ENCODE data around the gene MMP14.
A peak's percentile ranks its signal among the peaks of the same experiment; 100 is the strongest.

MMP14 gene

DNA sequence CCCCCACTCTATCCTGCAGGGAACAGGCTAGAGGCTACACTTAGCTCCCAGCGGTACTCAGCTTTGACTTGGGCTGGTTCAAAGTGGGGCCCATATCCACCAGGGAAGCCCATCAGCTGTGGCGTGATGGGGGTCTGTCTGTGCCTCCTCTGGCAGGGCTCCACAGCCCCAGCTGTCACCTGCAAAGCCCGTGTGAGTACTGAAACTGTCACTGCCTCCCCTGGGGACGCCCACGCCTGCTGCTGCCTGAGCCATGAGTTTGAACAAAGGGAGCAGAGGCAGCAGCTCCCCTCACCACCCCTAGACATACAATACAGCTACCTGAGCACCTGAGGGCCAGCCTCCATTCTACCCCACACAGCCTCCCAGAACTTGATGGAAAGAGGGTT is 51.6 kb downstream of the MMP14 start:
- TF ChIP-seq, protein P1, sequence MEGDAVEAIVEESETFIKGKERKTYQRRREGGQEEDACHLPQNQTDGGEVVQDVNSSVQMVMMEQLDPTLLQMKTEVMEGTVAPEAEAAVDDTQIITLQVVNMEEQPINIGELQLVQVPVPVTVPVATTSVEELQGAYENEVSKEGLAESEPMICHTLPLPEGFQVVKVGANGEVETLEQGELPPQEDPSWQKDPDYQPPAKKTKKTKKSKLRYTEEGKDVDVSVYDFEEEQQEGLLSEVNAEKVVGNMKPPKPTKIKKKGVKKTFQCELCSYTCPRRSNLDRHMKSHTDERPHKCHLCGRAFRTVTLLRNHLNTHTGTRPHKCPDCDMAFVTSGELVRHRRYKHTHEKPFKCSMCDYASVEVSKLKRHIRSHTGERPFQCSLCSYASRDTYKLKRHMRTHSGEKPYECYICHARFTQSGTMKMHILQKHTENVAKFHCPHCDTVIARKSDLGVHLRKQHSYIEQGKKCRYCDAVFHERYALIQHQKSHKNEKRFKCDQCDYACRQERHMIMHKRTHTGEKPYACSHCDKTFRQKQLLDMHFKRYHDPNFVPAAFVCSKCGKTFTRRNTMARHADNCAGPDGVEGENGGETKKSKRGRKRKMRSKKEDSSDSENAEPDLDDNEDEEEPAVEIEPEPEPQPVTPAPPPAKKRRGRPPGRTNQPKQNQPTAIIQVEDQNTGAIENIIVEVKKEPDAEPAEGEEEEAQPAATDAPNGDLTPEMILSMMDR (IDR thresholded peaks at IDR 0.05; ENCODE audit: low read length) = no peak
- TF ChIP-seq EZH2 (optimal IDR thresholded peaks at IDR 0.05; ENCODE audit: low read depth, low read length) = no peak
- no peak for TF ChIP-seq EZH2phosphoT487 (IDR thresholded peaks at IDR 0.05; ENCODE audit: low read length)
- Histone ChIP-seq H3K4me1 (ENCODE audit: low read length) (peaks cover 5% of the 10 kb centered on the region; the same call in 1 of the 2 replicates), H3K9me3 (replicated peaks; ENCODE audit: insufficient read depth, low read length) (no peaks in the 10 kb centered on the region), H3K27me3 (replicated peaks; ENCODE audit: insufficient read depth, low read length) (no peaks in the 10 kb centered on the region), H3K4me3 (ENCODE audit: low read length) (peak overlapping the region; percentile 62), H2AFZ (ENCODE audit: low read length) (no peak overlapping the region), H3F3A (ENCODE audit: insufficient read depth, low read length) (peaks cover 24% of the 10 kb centered on the region), H3K36me3 (replicated peaks; ENCODE audit: insufficient read depth, low read length) (no peaks in the 10 kb centered on the region), H3K4me2 (ENCODE audit: low read depth, low read length) (peak overlapping the region; percentile 79; the same call in 1 of the 2 replicates), H3K9me2 (replicated peaks; ENCODE audit: insufficient read depth, low read length) (no peaks in the 10 kb centered on the region), H3K27ac (ENCODE audit: low read length) (peak overlapping the region; percentile 97), H4K20me1 (ENCODE audit: insufficient read depth, low read length) (no peaks in the 10 kb centered on the region), H3K79me2 (ENCODE audit: low read length) (no peaks in the 10 kb centered on the region), H3K9ac (ENCODE audit: low read length) (peak overlapping the region; percentile 82)
- DNase-seq = peak; percentile 28

GRCh38 chr14:22888662-22889061 is 52.3 kb downstream of the MMP14 start:
- no peak overlapping the region for H2AFZ ChIP-seq (ENCODE audit: low read length)
- H3K9me2 ChIP-seq (replicated peaks; ENCODE audit: insufficient read depth, low read length) = no peaks in the 10 kb centered on the region
- no peaks in the 10 kb centered on the region for H3K36me3 ChIP-seq (replicated peaks; ENCODE audit: insufficient read depth, low read length)
- peaks cover 5% of the 10 kb centered on the region; the same call in 1 of the 2 replicates for H3K4me1 ChIP-seq (ENCODE audit: low read length)
- H3K9ac ChIP-seq (ENCODE audit: low read length) = peak overlapping the region; percentile 82; the same call in 1 of the 2 replicates
- no peaks in the 10 kb centered on the region for H4K20me1 ChIP-seq (ENCODE audit: insufficient read depth, low read length)
- H3K79me2 ChIP-seq (ENCODE audit: low read length) = no peaks in the 10 kb centered on the region
- no peaks in the 10 kb centered on the region for H3K27me3 ChIP-seq (replicated peaks; ENCODE audit: insufficient read depth, low read length)
- DNase-seq = peak; percentile 55
- TF ChIP-seq, protein P1 (IDR thresholded peaks at IDR 0.05; ENCODE audit: low read length) = no peak
- TF ChIP-seq EZH2 (optimal IDR thresholded peaks at IDR 0.05; ENCODE audit: low read depth, low read length) = no peak
- TF ChIP-seq EZH2phosphoT487 (IDR thresholded peaks at IDR 0.05; ENCODE audit: low read length) = no peak
- H3K4me3 ChIP-seq (ENCODE audit: low read length) = no peak overlapping the region
- no peaks in the 10 kb centered on the region for H3K9me3 ChIP-seq (replicated peaks; ENCODE audit: insufficient read depth, low read length)
- peaks cover 24% of the 10 kb centered on the region for H3F3A ChIP-seq (ENCODE audit: insufficient read depth, low read length)
- peak overlapping the region; percentile 79; the same call in 1 of the 2 replicates for H3K4me2 ChIP-seq (ENCODE audit: low read depth, low read length)
- H3K27ac ChIP-seq (ENCODE audit: low read length) = peak overlapping the region; percentile 97; the same call in 1 of the 2 replicates

DNA sequence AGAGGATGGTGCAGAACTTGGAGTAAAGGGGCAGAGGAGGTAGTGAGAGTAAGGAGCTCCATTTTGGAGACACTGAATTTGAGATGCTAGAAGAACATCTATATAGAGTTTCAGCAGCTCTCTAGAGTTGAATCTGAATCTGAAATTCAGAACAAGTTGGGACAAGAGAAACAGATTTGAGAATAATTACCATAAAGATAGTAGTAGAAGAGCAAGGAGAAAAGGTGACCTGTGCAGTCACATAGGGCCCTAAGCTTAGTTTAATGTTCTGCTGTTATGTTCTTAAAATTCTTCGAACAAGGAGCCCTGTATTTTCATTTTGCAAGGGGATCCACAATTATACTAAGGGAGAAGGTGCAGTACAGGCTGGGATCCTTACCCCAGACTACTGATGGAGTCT is 54.0 kb downstream of the MMP14 start:
- no peaks in the 10 kb centered on the region for H3K9me2 ChIP-seq (replicated peaks; ENCODE audit: insufficient read depth, low read length)
- no peak overlapping the region for H3K4me2 ChIP-seq (ENCODE audit: low read depth, low read length)
- DNase-seq = no peak
- no peak overlapping the region for H3K4me3 ChIP-seq (ENCODE audit: low read length)
- H3K27ac ChIP-seq (ENCODE audit: low read length) = no peak overlapping the region
- no peaks in the 10 kb centered on the region for H3K27me3 ChIP-seq (replicated peaks; ENCODE audit: insufficient read depth, low read length)
- H3K79me2 ChIP-seq (ENCODE audit: low read length) = no peaks in the 10 kb centered on the region
- H3K4me1 ChIP-seq (ENCODE audit: low read length) = peaks cover 5% of the 10 kb centered on the region; the same call in 1 of the 2 replicates
- no peaks in the 10 kb centered on the region for H3K36me3 ChIP-seq (replicated peaks; ENCODE audit: insufficient read depth, low read length)
- H4K20me1 ChIP-seq (ENCODE audit: insufficient read depth, low read length) = no peaks in the 10 kb centered on the region
- no peak overlapping the region for H2AFZ ChIP-seq (ENCODE audit: low read length)
- H3K9me3 ChIP-seq (replicated peaks; ENCODE audit: insufficient read depth, low read length) = no peaks in the 10 kb centered on the region
- H3K9ac ChIP-seq (ENCODE audit: low read length) = no peak overlapping the region
- peaks cover 24% of the 10 kb centered on the region for H3F3A ChIP-seq (ENCODE audit: insufficient read depth, low read length)
- TF ChIP-seq EZH2 (optimal IDR thresholded peaks at IDR 0.05; ENCODE audit: low read depth, low read length) (no peak), EZH2phosphoT487 (IDR thresholded peaks at IDR 0.05; ENCODE audit: low read length) (no peak)
- TF ChIP-seq, protein P1 (IDR thresholded peaks at IDR 0.05; ENCODE audit: low read length) = no peak

All from MM.1S (cell line).